ENCODE results near the gene CAPS.

- TF ChIP-seq ERG (CRISPR knock-in tag; IDR thresholded peaks at IDR 0.05) (no peak), CTCF (IDR thresholded peaks at IDR 0.05) (no peak), NFYB (CRISPR knock-in tag; conservative IDR thresholded peaks at IDR 0.05; ENCODE audit: low read depth) (no peak), JUN (CRISPR knock-in tag; IDR thresholded peaks at IDR 0.05) (no peak), ZNF671 (CRISPR knock-in tag; IDR thresholded peaks at IDR 0.05) (no peak), ZBTB43 (CRISPR knock-in tag; IDR thresholded peaks at IDR 0.05) (no peak), SP1 (CRISPR knock-in tag; conservative IDR thresholded peaks at IDR 0.05) (no peak), ZNF416 (CRISPR knock-in tag; IDR thresholded peaks at IDR 0.05) (no peak), NR1H2 (CRISPR knock-in tag; IDR thresholded peaks at IDR 0.05) (no peak), NR2C2 (CRISPR knock-in tag; IDR thresholded peaks at IDR 0.05) (no peak), SMAD4 (CRISPR knock-in tag; IDR thresholded peaks at IDR 0.05) (no peak), SMAD3 (CRISPR knock-in tag; IDR thresholded peaks at IDR 0.05; ENCODE audit: borderline replicate concordance) (no peak), ZNF317 (CRISPR knock-in tag; IDR thresholded peaks at IDR 0.05; ENCODE audit: borderline replicate concordance, low read depth) (no peak), ZNF423 (CRISPR knock-in tag; IDR thresholded peaks at IDR 0.05) (no peak)
Observed at GRCh38 chr19:5947435-5947834, 33.4 kb downstream of the CAPS start.
